Fibroblast of skin of scalp (primary cell): ENCODE data around the gene RHBDD1.

ENCODE experiments used
- DNase-seq: peaks from one replicate; pipeline ENCODE4 v3.0.0-alpha.2; 2013

Gene RHBDD1

DNA sequence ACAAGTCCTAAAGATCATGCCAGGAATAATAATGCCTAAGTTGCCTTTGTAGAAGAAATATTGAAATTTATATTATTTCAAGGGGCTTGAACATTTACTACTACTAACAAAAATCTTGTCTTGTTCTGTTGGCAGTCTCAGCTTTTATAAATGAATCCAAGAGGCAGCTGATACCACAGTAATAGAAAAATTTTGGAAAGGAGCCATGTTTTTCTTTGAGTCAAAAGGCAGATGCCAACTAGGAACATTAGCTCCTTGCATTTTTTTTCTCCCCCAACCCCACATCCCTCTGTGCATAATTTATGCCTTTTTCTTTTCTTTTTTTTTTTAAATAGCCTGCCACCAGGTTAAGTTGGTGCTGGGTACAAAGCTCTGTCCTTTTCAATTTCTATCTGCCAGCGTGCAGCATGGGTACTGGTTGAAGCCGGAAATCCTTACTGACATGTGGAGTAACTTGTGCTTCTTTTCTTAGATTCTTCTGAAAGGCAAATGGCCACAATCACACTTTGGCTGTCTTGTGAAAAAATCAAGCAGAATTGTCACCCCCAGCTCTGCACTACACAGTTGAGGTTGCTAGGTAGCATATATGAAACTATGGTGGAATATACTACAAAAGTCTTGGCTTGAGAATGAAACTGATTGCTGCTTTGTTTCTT, 98.8 kb downstream of the RHBDD1 start:
- DNase-seq, result peak; percentile 47

DNA sequence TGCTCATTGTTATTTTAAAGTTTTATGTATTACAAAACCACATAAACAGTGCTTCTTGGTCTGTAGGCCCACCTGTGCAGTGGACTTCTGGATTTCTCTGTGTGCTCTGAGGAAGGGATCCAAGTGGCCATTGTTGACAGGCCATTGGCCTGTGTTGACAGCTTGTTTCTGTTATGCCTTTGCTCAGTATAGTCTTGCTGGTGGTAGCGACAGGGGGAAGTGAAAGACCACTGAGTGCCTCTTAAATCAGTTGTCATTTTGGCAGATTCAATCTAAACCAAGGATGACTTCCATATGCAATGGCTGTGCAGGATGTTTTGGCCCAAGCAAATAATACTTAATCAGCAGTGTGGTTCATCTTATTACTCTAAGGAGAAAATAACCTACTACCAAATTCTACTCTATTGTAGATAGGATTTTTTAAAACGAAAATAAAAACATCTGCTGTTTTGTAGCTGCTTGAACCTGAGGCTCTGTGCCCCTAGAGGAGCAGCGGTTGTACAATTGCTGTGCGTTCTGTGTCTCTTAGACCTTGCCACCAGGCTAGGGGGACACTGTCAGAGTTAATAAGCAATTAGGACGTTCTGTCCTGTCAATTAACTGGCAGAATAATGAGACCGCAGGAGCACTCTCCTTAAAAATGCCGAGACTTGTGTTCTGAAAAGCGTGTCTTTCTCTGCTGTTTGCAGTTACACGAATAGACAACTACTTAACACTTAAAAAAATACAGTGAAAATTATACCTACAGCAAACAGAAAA, 108.2 kb downstream of the RHBDD1 start:
- no peak for DNase-seq

GRCh38 chr2:226953206-226953605, 117.4 kb downstream of the RHBDD1 start:
- DNase-seq, result no peak

DNA sequence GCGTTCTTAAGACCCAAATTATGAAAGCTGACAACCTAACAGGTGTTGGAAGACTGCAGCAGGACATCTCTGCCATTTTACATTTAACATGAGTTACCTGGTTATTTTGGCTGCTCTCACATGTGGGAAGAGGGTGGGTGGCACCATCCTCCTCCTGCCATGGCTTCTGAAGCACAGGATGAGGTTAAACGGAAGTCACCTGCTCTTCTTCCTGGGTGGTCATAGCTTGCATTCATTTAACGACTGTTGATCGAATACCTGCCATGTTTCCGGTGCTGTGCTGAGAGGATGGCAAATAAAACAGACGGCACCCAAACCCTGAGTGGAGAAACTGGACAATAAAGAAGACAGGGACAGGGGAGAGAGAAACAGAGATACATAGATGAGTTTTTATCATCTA, 118.0 kb downstream of the RHBDD1 start:
- DNase-seq, result no peak

GRCh38 chr2:226956659-226957058, 120.8 kb downstream of the RHBDD1 start:
- no peak for DNase-seq

- DNase-seq, result no peak
These were observed 123.6 kb downstream of the RHBDD1 start for GRCh38 chr2:226959418-226959817.

DNA sequence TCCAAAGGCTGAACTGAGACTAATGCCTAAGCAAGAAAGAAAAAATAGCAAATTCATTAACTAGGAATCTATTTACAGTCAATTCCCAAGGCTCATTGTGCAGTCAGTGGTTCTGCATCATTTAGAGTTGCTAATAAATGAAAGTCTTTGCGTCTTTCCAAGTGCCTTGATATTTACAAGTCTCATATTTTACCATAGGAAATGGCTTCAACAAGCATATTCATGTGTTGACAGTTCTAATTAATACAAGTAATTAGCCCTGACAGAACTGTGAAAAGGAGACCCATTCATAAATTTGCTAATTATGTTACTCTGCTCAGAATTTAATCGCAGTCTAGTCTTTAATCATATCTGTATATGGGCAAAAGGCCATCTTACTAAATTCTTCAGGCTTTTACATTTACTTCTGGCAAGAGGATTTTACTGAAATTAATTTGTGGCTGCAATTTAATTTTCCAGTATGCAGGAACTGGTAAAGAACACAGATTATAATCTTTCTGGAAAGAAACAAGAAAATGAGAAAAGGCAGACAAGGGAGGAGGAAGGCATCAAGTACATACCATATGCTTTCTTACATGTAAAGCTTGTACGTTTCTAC, 126.4 kb downstream of the RHBDD1 start:
- no peak for DNase-seq

DNA sequence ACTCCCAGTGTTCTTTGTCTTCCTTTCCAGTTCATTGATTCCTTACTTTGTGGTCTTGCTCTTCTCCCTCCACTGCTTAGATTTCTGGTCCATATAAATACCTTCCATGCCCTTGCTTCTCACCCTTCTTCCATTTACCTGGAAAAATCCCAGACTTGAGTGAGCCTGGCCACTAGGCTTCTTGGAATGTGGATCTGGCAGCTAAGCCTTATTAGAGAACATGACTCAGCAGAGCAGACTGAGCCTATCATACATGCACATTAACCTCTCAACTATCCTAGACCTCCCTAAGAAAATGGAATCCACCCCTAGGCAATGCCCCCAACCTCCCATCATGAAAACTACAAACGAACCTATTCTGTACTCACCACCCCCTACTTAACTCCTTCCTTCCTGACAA, 127.7 kb downstream of the RHBDD1 start:
- peak; percentile 69 for DNase-seq

DNA sequence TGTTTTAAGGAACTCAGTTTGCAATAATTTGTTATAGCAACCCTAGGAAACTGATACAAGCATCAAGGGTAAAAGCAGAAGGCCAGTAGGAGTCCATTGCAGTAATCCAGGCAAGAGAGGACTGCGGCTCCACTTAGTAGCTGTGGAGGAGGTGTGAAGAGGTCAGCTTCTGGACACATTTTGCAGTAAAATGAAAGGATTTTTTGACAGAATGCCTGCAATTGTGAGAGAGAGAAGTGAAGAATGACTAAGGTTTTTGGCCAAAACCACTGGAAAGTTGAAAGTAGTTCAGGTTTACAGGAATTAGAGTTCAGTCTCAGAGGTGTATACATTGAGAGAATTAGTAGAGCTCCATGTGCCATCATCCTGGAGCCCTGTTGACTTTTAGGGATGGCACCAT, 129.5 kb downstream of the RHBDD1 start:
- DNase-seq, result no peak

GRCh38 chr2:226969417-226970080, 133.7 kb downstream of the RHBDD1 start:
- peak; percentile 79 for DNase-seq

DNA sequence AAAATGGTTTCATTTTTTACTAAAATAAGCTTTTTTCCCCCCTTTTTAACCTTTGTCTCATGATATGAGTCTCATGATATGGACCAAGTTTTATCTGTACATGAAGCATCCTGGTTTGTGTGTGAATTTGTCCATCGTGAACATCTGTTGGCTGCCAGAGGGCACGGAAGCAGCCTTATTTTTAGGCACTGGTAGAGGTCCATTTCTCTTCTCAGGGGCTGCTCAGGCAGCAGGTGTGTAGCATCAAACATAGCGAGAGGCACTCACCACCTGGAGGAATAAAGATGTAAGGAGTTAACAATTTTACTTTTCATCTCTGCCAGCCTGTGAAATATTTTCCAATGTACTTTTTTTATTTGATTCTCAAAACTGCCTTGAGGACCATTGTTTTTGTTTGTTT, 134.5 kb downstream of the RHBDD1 start:
- DNase-seq, result no peak

DNA sequence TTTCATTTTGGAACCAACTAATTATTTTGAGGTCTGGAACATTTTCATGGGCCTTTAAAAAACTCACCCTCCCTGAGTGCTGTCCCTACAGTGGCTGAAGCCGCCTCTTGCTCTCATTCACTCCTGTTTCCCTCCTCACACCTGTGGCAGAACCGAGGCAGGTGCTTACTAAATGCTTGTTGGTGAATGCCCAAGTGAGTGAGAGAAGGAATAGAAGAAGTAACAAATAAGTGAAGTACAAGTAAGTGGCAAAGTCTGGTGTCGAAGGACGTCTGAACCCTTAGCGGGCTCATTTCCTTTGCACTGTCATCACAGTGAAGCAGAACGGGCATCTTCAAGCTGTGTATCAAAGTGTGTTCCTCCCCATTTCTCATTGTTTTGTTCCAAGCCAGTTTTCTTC, 135.2 kb downstream of the RHBDD1 start:
- DNase-seq, result no peak

GRCh38 chr2:226971770-226972169, 135.9 kb downstream of the RHBDD1 start:
- DNase-seq, result no peak

DNA sequence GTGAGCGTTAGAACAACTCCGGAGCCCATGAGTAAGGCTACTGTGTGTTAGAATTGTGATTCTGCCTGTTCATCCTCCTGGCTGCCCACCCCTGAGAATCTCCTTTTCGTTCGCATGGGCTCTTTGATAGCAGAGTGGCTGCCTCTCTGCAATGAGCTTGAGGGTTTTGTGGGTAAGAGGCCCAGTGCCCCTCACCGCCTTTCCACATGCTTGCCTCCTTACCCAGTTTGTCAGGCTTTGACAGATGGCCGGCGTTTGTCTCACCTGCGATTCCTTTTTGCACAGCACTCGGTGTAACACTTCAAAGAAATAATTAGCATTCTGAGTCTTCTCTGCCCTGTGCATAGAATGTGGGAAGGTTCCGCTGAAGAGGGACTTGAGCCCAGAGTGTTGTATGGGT, 138.0 kb downstream of the RHBDD1 start:
- no peak for DNase-seq

DNA sequence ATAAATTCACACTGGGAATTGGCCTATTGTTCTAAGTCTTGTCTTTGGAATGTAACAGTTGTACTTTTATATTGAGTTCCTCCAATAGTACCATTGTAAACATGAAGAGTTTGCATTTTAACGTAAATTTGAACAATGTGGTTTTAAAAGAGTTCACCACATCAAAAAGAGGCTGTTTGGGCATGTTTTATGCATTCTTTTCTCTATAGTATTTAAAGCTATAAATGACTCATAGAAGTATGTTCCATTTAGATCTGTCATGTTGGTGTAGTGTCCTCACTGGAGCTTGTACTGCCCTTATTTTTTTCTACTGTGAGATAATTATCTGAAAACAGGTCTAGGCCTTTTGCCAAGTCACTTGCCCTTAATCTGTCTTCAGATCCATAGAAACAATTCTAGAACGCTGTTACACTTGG, 141.9 kb downstream of the RHBDD1 start:
- DNase-seq, result peak; percentile 83

- DNase-seq, result no peak
These were observed 142.4 kb downstream of the RHBDD1 start for GRCh38 chr2:226978300-226978699.

- no peak for DNase-seq
These were observed 143.2 kb downstream of the RHBDD1 start for GRCh38 chr2:226979004-226979403.

DNA sequence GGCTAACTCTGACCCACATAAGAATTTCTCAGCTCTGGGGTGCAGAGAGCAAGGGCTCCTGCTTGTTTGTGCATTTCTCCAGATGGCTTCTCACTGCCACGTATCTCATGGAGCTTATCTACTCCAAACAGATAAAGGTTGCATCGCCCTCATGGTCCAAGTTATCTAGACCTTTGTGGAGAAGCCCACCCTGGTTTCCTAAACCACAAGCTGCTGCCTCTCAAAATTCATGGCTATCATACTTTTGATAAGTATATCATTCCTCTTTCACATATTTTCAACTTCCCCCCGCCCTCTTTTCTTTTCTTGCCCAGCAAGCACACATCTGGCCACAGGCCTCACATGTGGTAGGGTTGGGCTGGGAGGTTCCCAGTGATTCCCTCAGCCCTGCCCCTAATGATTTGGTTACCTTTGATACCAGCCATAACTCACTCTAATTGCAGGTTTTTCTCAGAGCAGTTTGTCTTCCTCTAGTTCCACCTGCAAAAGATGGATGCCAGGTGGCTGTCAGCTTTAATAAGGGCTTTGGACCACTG, 146.0 kb downstream of the RHBDD1 start:
- DNase-seq, result no peak

DNA sequence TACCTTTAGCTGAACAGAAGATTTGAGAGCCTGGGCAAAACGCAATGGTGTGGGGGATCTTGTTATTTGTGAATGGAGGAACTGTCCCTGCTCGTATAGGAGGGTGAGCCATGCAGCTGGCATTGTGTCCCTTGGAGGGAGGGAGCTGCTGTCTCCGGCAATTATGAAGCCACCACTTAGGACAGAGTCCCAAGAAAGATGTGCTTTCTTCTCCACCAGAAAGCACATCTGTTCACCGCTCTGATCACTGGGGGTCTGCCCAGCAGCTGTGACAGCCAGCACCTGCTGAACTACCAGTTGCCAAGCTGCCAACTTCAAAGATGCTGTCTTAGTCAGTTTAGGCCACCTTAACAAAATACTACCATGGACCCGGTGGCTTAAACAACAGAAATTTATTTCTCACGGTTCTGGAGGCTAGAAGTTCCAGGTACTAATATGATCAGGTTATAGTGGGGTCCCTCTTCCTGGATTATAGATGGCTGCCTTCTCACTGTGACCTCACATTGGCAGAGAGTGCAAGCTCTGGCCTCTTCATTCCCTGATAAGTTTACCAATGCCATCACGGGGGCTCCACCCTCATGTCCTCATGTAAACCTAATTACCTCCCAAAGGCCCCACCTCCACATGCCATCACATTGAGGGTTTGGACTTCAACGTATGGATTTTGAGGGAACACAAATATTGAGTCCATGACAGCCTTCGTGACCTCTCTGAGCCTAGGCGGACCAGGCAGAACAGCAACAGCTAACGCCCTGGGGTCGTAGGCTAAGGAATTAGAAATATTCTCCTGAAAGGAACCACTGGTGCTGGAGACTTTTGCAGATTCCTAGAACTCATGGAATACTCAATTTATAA, 148.3 kb downstream of the RHBDD1 start:
- no peak for DNase-seq

DNA sequence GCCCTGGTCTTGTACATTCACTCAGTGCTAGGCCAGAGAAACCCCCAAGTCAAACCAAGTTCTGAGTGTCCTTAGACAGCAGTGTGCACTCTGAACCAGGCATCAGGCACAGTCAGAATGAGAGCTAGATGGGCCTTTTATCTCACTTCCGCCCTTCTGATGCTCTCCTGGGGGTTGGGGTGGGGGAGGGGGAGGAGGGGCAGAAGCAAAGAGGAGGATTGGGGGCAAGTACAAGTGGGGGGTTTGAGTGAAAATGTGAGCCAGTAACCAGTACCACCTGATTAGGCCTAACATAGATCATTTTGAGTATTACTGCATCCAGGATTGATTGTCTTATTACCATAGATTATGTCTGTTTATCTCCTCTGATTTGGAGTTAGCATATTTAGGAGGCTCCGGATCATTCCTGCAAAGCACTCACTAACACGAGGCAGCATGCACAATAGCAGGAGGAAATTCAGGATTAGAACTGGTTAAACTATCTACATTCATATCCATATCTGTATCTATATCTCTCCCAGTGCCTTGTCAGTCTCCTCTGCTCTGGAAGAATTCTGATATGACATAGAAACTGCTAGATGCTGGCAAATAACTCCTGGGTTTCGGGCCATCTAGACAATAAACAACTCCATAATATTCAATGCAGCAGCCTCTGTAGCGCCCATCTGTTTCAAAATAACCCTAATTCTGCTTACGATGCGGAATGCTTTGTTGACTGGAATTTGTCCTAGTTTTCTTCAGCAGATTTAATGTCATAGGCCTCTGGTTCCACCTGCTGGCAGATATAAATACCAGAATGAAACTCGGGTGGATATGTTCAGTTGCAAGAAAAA, 149.1 kb downstream of the RHBDD1 start:
- DNase-seq, result peak; percentile 81

DNA sequence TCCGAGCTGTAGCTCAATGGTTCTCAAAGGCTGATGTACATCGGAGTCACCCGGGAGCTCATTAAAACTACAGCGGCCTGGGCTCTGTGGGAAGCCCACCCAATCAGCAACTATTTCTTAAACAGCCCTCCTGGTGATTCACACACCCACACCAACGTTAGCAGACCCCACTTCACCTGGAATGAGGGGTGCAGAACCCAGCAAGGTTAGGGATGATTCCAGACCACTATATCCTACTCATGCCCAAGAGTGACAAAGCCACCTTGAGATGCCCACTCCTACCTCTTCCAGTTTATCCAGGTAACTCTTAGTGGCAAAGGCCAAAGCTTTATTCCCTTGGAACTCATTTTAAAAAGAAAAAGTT, 149.7 kb downstream of the RHBDD1 start:
- no peak for DNase-seq
